GM18867 (cell line): ENCODE data around the gene MTA1.

Experiments
- ATAC-seq: cut with Tn5 transposase; IDR thresholded peaks from one replicate; pipeline ENCODE4 v1.9.1; 2021; ENCODE audit warnings: mild to moderate bottlenecking, moderate library complexity; ENCODE audit not compliant: unreplicated experiment

MTA1 gene

DNA sequence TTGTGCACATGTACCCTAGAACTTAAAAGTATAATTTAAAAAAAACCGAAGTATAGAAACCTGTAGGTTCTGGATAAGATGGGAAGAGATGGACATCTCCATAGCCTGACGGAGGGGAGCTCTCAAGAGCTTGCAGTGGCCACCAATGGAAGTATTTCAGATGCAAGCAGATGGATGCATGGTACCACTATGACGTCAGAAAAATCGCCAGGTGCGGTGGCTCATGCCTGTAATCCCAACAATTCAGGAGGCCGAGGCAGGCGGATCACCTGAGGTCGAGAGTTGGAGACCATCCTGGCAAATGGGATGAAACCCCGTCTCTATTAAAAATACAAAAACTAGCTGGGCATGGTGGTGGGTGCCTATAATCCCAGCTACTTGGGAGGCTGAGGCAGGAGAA lies 17.9 kb upstream of the MTA1 start:
- no peak for ATAC-seq

GRCh38 chr14:105408592-105408991 lies 11.0 kb upstream of the MTA1 start:
- no peak for ATAC-seq

- no peak for ATAC-seq
Observed at GRCh38 chr14:105409364-105409763, 10.3 kb upstream of the MTA1 start.

DNA sequence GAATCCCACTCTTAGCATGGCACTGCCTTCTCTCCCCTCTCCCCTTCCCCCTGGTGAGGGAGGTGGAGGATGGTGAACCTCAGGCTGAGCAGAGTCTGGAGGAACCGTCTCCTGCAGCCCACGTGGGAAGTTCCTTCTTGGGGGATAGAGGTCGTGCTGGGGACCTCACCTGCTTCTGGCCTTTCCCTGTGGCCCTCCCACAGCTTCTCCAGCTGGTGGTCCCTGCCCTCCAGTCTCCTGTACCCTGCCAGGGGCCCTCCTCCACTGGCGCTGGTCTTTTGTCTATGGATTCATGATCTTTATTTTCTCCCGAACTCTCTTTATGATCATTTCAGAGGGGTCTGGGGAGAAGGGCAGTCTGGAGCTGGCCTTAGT lies 9.0 kb upstream of the MTA1 start:
- no peak for ATAC-seq

DNA sequence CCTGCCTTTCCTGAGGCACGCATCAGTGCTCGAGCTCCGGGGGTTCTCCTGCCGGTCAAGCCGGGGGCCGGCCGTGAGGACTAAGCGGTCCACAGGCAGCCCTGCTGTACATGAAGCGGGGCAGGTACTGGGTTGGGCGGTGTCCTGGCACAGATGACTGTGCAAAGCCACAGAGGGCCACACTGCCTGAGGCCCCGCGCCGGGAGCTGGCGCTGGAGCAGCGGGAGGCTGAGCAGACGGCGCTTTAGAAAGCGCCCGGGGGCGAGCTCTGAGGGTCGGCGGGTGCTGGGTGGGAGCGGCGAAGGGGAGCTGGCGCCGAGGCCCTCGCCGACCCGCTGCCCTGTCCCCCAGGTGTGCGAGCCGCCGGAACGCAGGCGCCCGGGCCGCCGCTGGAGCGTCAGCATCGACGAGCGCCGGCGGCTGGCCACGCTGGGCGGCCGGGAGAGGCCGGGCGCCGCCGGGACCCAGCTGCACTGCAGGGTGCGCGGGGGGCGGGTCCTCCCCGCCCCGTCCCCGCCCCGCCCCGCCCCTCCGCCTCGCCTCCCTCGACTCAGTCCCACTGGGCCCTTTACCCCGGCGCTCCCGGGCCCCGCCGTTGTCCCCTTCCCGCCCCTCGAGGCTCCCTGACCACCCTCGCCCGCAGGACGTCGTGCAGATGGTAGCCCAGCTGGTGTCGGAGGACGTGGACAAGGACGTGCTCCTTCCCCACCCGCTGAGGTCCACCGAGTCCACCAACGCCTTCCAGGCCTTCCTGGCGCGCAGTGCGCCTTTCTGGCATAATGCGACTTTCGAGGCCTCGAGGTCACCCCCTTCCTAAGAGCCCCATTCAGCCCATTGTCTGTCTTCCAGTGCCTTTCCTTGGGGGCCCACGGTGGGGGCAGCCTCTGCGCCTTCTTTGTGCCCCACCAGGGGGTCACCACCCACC lies 8.3 kb upstream of the MTA1 start:
- ATAC-seq = no peak

DNA sequence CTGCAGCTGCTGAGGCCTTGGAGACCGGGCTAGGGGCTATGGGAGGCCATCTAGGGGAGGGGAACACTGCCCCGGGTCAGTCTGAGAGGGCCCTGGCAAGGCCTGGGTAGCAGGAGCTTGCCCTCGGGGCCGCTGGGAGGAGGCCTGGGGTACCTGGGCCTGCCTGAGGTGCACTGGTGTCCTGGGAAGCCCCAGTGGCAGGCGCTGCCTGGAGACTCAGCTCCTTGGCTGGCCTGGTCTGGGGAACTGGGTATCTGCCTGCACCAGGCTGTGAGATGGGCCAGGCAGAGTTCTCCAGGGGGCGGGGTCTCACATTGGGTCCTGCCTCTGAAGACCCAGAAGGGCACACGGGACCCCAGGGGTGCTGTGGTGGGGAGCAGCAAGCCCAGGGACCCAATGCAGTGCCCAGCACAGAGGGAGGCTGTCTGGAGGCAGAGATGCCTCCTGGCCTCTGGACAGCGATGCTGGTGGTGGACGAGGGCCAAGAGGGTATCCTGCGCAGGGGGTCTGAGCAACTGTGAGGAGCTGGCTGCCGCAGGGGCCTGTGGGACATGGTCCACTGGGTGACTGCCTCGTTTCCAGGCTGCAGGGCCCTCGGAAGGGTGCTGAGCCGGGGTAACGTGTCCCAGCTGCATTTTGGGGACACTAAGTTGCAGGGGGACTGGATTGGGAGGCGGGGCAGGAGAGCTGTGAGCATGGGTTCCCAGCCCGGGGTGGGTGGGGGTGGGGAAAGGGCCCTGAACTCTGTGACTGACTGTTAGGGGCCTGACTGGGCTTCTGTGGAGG lies 7.4 kb upstream of the MTA1 start:
- ATAC-seq = no peak

GRCh38 chr14:105412771-105413543 lies 6.7 kb upstream of the MTA1 start:
- ATAC-seq = no peak

GRCh38 chr14:105413544-105413886 lies 6.1 kb upstream of the MTA1 start:
- no peak for ATAC-seq

DNA sequence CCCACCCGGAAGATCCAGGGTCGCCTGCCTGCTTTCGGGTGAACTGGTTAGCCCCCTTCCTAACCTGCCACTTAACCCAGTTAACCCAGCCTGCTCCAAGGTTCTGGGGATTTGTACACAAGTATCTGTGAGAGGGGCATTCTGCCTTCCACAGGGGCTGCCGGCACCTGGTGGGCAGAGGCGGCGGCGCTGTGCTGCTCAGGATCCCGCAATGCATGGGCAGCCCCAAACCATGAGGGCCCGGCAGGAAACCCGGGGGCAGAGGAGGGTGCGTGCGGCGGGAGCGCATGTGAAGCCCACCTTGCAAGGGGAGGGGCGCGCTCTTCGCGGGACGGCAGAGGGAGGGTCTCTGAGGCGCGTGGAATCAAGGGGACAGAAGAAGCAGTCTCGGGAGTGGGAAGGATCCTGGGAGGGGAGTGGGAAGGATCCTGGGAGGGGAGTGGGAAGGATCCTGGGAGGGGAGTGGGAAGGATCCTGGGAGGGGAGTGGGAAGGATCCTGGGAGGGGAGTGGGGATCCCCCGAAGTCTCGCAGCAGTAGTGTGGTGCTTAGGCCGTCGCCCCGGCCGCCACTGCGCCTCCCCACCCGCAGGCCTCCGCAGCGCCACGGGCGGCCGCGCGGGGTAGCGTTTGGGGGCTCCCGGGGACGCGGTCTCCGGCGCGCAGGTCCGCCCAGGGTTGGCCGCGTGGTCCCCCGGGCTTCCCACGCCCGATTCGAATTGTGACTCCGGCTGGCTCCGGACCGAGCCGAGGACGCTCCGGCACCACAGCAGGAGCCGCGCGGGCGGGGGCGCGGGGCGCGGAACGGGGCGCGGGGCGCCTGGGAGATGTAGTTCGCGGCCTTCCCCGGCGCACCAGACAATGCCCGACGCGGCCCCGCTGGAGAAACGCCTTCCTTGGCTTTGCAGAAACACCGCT lies 4.9 kb upstream of the MTA1 start:
- peak; percentile 48 for ATAC-seq

GRCh38 chr14:105415481-105416428 lies 3.9 kb upstream of the MTA1 start:
- ATAC-seq = no peak

DNA sequence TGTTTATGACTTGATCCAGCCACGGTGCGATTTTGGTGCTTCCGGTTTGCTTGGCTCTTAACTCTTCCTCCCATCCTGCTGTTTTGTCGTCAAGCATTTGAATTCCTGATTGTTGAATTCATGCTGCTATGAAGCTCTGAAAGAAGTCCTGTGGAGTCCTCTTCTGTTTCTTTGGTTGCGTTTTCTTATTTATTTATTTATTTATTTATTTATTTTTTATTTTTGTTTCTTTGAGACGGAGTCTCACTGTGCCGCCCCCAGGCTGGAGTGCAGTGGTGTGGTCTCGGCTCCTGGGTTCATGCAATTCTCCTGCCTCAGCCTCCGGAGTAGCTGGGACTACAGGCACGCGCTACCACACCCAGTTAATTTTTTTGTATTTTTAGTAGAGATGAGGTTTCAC lies 3.0 kb upstream of the MTA1 start:
- no peak for ATAC-seq

GRCh38 chr14:105417690-105418121 lies 1.9 kb upstream of the MTA1 start:
- no peak for ATAC-seq

- no peak for ATAC-seq
Observed at GRCh38 chr14:105418269-105419194, 1.1 kb upstream of the MTA1 start.

DNA sequence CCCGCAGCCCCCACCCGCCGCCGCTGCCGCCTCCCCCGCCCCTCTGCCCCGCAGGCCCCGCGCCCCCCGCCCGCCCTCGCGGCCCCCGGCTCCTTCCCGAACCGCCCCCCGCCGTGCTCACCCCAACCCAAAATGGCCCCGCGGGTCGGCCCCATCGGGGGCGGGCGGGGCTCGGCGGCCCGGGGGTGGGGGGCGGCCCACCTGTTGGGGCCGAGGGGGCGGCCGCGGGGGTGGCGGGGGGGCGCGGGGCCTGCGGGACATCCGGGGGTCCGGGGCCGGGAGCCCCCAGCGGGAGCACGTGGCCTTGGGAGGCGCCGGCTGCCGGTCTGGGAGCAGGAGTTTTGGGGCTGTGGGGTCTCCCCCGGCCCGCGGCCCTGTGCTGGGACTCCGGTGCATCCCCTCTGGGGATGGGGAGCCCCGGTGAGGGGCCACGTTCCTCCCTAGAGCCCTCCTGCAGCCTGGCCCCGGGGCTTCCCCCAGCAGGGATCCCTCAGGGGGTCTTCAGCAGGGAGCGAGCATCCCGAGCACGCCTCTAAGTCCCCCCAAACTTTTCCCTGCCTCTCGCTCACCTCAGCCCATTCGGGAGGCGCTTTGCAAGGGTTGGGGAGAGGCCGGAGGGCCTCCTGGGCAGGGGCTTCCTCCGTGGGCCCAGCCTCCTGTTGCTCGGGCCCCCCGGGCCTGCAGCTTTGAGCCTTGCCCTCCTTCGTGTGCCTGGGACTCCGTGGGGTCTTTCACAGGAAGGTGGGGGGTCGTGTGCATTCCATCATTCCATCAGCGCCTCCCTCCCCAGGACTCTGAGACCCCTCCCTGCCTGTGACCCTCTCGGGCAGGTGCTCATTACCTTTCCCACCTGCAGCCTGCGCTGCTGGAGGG lies 710 bp downstream of the MTA1 start:
- peak; percentile 5 for ATAC-seq

- no peak for ATAC-seq
Observed at GRCh38 chr14:105420974-105421674, 1.5 kb downstream of the MTA1 start.

- no peak for ATAC-seq
Observed at GRCh38 chr14:105421723-105422615, 2.3 kb downstream of the MTA1 start.
